ENCODE results near the gene SLC27A2.
"Not testable (repeated sequence)": the region's sequence is repeated elsewhere in the genome, so short reads cannot be mapped to it uniquely, and the experiment has no call there.

SLC27A2 gene

DNA sequence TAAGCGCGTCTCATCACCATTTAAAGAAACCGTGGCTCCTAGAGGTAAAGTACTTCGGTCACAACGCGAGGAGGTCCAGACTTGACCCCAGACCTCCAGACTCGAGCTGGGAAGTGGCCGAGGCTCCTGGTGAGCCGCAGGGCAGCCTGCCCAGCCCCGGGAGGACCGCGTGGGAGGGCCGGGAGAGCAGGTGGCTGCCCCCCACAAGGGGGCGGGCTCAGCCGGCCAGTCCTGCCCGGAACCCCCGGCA, at the start of gene SLC27A2:
Gene SLC27A2, plus strand, starts transcription at position 228 of the 250 bp plus-strand sequence. CDS start 232 bp downstream, outside the sequence.
- peak; percentile 54 for DNase-seq

- not testable (repeated sequence) for DNase-seq
These were observed 49.6 kb upstream of the SLC27A2 start for GRCh38 chr15:50132251-50132984.

- no peak for DNase-seq
These were observed 47.4 kb upstream of the SLC27A2 start for GRCh38 chr15:50134524-50135024.

DNA sequence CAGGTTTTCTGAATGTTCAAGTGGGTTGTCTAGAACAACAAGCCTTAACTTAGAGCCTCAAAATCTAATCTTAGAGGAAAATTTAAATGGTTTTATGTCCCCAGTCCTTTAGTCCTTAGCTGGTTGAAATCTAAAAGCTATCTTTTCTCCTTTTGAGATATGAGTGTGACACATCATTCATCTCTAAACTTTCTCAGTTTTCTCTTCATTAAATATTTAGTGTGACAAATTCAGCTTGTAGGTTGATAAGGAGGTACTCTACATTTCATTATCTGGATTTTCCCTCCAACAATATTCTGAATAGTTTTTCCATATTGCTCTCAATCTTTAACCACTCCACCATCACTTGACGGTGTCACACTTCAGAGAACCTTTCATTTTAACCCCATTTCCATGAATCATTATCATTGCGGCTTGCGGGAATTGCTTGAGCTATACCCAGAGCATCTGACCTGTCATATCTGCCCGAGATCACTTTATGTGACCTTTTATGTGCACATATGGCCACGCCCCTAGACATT, 46.9 kb upstream of the SLC27A2 start:
- DNase-seq: no peak

DNA sequence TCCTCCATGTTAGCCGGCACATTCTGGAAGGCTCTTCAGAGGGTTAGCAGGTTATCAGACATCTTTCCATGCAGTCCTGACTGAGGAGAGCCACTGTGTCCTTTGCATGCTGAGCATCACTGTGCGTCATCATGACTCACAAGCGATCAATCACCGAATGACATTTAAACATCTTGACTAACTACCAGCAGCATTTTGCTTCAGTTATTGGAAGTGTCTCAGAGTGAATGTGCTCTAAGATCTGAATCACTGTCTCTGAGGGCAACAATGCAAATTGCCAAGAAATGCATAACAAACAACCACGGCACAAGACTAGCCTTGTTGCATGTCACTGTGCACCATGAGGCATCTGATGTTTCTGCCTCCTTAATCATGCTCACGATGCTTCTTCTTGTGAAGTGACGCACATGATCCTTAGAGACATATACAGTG, 44.6 kb upstream of the SLC27A2 start:
- DNase-seq: no peak

DNA sequence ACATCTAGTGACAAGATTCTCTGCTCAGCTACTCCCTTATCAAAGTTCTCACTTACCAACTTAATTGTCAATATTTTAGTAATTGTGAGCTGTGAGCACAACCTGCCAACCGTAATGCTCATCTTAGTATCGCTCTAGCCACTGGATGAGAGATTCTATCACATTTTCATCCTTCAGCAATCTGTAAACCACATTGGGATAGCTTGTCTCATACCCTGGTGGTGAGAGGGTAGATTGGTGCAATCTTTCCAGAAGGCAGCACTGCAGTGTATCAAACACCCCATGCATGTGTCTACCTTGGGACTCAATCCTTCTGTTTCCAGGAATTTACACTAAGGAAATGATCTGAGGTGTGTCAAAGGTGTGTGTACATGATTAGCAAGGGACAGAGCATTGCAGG, 44.1 kb upstream of the SLC27A2 start:
- DNase-seq: no peak

DNA sequence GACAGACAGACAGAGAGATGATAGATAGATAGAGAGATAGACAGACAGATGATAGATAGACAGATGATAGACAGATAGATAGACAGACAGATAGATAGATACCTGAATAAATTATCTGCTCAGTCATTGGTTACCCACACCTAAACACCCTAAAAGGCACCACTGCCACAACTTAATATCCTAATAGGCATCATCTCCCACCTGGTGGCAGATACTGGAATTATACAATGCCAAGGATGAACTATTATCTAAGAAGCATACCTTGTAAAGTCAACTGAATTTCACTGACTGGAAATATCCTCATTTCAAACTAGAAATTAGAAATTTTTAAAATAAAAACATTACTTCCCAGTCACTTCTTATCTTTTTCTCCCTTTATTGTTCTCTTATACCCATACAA, 43.6 kb upstream of the SLC27A2 start:
- no peak for DNase-seq

GRCh38 chr15:50140098-50140497, 41.9 kb upstream of the SLC27A2 start:
- no peak for DNase-seq

DNA sequence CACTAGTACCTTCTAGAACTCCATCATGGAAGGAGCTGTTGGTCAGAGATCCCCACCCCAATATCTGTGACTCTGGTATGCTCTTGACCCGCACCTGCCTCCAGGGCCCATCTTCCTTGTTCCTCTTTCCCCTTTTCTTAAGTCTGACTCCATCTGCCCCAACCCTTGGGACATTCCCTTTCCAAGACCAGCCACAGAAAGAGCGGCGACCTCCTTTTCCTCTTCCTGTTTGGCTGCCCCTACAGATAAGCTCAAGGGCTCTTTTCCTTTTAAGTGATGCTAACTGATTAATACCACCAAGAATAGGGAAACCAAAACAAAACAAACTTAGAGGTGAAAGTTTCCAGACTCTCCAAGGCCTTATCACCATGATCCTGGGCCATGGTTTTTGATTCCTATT, 41.0 kb upstream of the SLC27A2 start:
- DNase-seq: no peak

DNA sequence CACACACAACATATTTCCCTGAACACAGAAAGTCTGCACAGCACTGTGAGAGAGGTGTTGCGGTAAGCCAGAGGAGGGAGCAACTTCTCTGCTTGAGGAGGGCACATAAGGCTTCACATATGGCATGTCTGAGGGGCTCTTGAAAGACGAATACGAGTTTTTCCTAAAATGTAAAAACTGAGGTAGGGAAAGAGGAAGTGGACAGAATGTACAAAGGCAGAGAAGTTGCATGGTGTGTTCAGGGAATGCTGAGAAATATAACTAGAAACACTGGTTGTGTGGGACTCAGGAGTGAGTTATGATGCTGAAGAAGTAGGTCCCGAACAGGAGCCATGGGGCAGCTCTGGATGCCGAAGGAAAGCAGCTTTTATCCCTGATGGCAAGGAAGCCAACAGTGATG, 40.1 kb upstream of the SLC27A2 start:
- DNase-seq: no peak

- no peak for DNase-seq
These were observed 38.6 kb upstream of the SLC27A2 start for GRCh38 chr15:50143255-50143860.

- no peak for DNase-seq
These were observed 37.5 kb upstream of the SLC27A2 start for GRCh38 chr15:50144341-50145120.

- DNase-seq: peak; percentile 71
These were observed 36.5 kb upstream of the SLC27A2 start for GRCh38 chr15:50145451-50145872.

DNA sequence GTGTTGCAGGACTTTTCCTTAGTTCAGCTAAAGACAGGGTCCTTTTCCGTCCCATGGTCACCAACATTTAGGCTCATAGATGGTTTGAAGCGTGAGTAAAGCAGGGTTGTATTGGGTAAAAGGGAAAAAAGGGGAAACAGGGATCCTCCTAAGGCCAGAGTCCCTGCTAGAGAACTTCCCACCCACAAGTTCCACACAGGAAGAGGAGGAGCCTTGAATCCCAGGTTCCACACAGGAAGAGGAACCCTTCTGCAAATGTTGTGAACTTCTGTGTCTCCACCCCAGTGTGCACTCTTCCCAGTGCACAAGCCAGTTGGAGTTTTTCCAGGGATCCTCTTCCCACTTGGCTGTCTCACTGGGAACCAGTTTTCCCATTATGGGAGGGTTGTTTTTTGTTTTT, 35.4 kb upstream of the SLC27A2 start:
- DNase-seq: no peak

DNA sequence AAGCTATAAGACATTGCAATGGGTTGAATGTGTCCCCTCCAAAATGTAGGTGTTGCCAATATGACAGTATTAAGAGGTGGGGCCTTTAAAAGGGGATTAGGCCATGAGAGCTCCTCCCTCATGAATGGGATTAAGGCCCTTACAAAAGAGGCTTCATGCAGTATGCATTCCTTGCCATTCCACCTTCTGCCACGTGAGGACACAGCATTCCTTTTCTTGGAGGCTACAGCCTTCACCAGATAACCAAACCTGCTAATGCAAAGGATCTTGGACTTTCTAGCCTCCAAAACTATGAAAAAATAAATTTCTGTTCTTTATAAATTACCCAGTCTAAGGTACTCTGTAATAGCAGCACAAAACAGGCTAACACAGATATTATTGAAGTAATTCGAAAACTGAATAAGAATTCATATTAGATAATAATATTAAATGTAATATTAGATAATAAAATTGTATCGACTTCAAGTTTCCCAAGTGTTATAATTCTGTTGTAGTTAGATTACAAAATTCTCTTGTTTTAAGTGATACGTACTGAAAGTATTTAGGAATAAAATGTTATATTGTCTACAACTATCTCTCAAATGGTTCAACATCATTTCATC, 33.5 kb upstream of the SLC27A2 start:
- no peak for DNase-seq

DNA sequence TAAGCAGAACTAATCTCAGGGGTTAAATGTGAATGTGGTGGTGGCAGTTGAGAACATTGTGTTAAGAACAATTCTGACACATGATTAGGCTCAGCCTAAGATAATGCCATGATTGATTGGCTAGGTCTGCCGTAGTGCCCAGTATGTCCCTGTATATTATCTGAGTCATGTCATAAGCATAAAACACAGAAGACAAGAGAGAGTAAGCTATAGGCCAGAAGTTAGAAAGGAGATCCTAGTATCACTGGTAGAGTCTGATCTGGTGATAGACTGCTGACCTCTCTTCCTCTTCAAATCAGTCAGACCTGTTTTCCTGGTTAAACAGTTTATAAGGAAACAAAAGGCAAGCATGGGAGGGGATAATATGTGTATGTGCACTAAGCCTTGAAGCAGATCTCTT, 32.9 kb upstream of the SLC27A2 start:
- no peak for DNase-seq

GRCh38 chr15:50150349-50150748, 31.6 kb upstream of the SLC27A2 start:
- no peak for DNase-seq

DNA sequence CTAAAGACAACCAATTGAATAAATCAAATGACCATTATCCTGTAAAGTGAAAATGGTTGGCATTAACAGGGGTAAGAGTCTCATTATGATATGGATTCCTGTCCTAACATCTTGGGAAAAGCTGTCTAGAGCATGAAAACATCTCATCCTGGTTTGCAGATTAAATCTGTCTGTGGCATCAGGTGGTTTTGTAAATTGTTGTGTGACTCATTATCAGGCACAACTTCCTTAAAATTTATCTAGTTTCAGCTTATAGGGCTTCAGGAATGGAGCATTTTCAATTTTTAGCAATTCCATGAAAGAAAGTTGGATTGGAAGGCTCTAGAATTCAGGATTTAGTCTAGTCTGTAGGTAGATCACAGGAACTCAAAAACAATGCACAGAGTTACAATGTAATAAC, 31.1 kb upstream of the SLC27A2 start:
- DNase-seq: no peak

GRCh38 chr15:50151476-50151875, 30.5 kb upstream of the SLC27A2 start:
- no peak for DNase-seq

GRCh38 chr15:50158236-50158635, 23.8 kb upstream of the SLC27A2 start:
- DNase-seq: not testable (repeated sequence)

- no peak for DNase-seq
These were observed 18.9 kb upstream of the SLC27A2 start for GRCh38 chr15:50162969-50163718.

GRCh38 chr15:50163719-50164410, 18.1 kb upstream of the SLC27A2 start:
- no peak for DNase-seq

Data from NCI-H774 (cell line).